HG02885 (cell line): ENCODE measurements around the gene SMARCC1.

Experiments used
- ATAC-seq: cut with Tn5 transposase; IDR thresholded peaks from one replicate; pipeline ENCODE4 v1.9.1; 2021; ENCODE audit warnings: mild to moderate bottlenecking; ENCODE audit not compliant: unreplicated experiment, poor library complexity

Gene SMARCC1

GRCh38 chr3:47568901-47569300 is 212.8 kb downstream of the SMARCC1 start:
- ATAC-seq: no peak

GRCh38 chr3:47567149-47567548 is 214.5 kb downstream of the SMARCC1 start:
- ATAC-seq: no peak

GRCh38 chr3:47566667-47567066 is 215.0 kb downstream of the SMARCC1 start:
- ATAC-seq: no peak

- ATAC-seq: no peak
These were observed 215.8 kb downstream of the SMARCC1 start for GRCh38 chr3:47565734-47566550.

GRCh38 chr3:47556351-47556750 is 225.3 kb downstream of the SMARCC1 start:
- ATAC-seq: no peak

- ATAC-seq: no peak
These were observed 227.4 kb downstream of the SMARCC1 start for GRCh38 chr3:47554335-47554734.

GRCh38 chr3:47553407-47553806 is 228.3 kb downstream of the SMARCC1 start:
- ATAC-seq: no peak

- no peak for ATAC-seq
These were observed 239.1 kb downstream of the SMARCC1 start for GRCh38 chr3:47542471-47543173.

- no peak for ATAC-seq
These were observed 240.0 kb downstream of the SMARCC1 start for GRCh38 chr3:47541583-47542108.

- ATAC-seq: no peak
These were observed 241.4 kb downstream of the SMARCC1 start for GRCh38 chr3:47540281-47540680.

GRCh38 chr3:47536967-47537366 is 244.7 kb downstream of the SMARCC1 start:
- ATAC-seq: no peak

- ATAC-seq: no peak
These were observed 245.3 kb downstream of the SMARCC1 start for GRCh38 chr3:47536221-47536891.
